ENCODE measurements around the gene PAPPA2. TPM values are rescaled to one million over a fixed set of nuclear protein-coding genes. Genes with fewer than 3 reads are reported as not detected.

The PAPPA2 gene
- total RNA-seq, 1 experiment from 2014 or later = 0.81 TPM

DNA sequence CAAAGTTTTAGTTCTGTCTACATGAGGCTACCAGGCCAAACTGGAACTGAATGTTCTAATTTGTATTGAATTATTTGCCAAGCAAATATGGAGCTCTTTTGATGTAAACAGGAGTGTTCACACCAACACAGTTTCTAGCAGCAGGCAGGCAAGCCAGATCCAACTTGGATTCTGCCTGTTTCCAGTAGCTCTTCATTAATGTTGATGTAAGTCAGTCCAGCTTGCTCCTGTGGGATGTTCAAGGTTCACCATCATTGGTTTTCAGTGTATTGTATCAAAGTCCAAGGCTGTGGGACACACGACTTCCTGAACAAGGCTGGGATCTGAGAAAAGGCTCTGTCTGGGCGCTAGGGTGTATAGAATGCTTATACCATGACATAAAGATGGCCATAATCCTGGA, 68.1 kb downstream of the PAPPA2 start:
- no peak overlapping the region for H3K4me2 ChIP-seq (ENCODE audit: insufficient read depth, insufficient read length, low read length)
- H3K27me3 Mint-ChIP-seq (ENCODE audit: low read depth) = no peaks in the 10 kb centered on the region; the same call in 1 of the 2 replicates
- no peak overlapping the region for H3T11ph ChIP-seq (ENCODE audit: low read length)
- H3K4me3 Mint-ChIP-seq = no peak overlapping the region
- no peak overlapping the region for H2BK12ac ChIP-seq (ENCODE audit: insufficient read length, low read depth, low read length)
- H3K36me3 Mint-ChIP-seq (ENCODE audit: insufficient read depth in 1 of 3, low read depth in 3 of 3) = no peaks in the 10 kb centered on the region
- H3K27ac Mint-ChIP-seq = no peak overlapping the region
- no peaks in the 10 kb centered on the region for H4K20me1 ChIP-seq (ENCODE audit: control insufficient read depth, insufficient read depth, insufficient read length)
- H3K4ac ChIP-seq (ENCODE audit: low read depth, low read length) = no peak overlapping the region
- H3K27ac ChIP-seq (ENCODE audit: insufficient read length, low read depth, low read length) = no peak overlapping the region
- no peak overlapping the region for H4K91ac ChIP-seq (ENCODE audit: insufficient read length, low read depth, low read length)
- no peaks in the 10 kb centered on the region for H3K27me3 ChIP-seq (ENCODE audit: insufficient read depth, low read length)
- H3K9ac ChIP-seq (ENCODE audit: extremely low read depth, insufficient read length, low read length) = no peak overlapping the region
- no peak for DNase-seq
- no peaks in the 10 kb centered on the region for H3K23me2 ChIP-seq (ENCODE audit: insufficient read length, low read depth, low read length, poor library complexity, severe bottlenecking)
- H2BK20ac ChIP-seq (ENCODE audit: low read depth, low read length, poor library complexity, severe bottlenecking) = no peak overlapping the region
- no peaks in the 10 kb centered on the region for H3K9me3 Mint-ChIP-seq
- H3K4me1 Mint-ChIP-seq = peaks cover 3 to 11% of the 10 kb centered on the region in 2 experiments; a peak in 3 of 4 replicates
- H3K9me3 ChIP-seq (ENCODE audit: control insufficient read depth, low read depth, low read length) = no peaks in the 10 kb centered on the region
- no peaks in the 10 kb centered on the region for H3K79me2 ChIP-seq (ENCODE audit: insufficient read depth, low read length)
- no peak overlapping the region for H3K18ac ChIP-seq (ENCODE audit: insufficient read length, low read depth, low read length)
- H2BK5ac ChIP-seq (ENCODE audit: insufficient read length, low read length) = no peak overlapping the region
- TF ChIP-seq, protein P1, sequence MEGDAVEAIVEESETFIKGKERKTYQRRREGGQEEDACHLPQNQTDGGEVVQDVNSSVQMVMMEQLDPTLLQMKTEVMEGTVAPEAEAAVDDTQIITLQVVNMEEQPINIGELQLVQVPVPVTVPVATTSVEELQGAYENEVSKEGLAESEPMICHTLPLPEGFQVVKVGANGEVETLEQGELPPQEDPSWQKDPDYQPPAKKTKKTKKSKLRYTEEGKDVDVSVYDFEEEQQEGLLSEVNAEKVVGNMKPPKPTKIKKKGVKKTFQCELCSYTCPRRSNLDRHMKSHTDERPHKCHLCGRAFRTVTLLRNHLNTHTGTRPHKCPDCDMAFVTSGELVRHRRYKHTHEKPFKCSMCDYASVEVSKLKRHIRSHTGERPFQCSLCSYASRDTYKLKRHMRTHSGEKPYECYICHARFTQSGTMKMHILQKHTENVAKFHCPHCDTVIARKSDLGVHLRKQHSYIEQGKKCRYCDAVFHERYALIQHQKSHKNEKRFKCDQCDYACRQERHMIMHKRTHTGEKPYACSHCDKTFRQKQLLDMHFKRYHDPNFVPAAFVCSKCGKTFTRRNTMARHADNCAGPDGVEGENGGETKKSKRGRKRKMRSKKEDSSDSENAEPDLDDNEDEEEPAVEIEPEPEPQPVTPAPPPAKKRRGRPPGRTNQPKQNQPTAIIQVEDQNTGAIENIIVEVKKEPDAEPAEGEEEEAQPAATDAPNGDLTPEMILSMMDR (conservative IDR thresholded peaks at IDR 0.05) = no peak
- H3K56ac ChIP-seq (ENCODE audit: insufficient read length, low read depth, low read length) = no peak overlapping the region
- H2BK15ac ChIP-seq (ENCODE audit: low read depth, low read length) = no peak overlapping the region
- no peak overlapping the region for H3K14ac ChIP-seq (ENCODE audit: insufficient read depth, low read length)
- H3K23ac ChIP-seq (ENCODE audit: insufficient read length, low read depth, low read length) = no peak overlapping the region
- no peak overlapping the region for H4K5ac ChIP-seq (ENCODE audit: insufficient read length, low read depth, low read length)
- H2AFZ ChIP-seq (ENCODE audit: low read length) = no peak overlapping the region
- H3K4me1 ChIP-seq (ENCODE audit: insufficient read depth, low read length) = no peaks in the 10 kb centered on the region
- no peak overlapping the region for H4K8ac ChIP-seq (replicated peaks; ENCODE audit: insufficient read length, low read depth, low read length)
- no peak overlapping the region for H2AK5ac ChIP-seq (ENCODE audit: insufficient read length, low read length)
- no CpG with 5 or more reads among the region's 2 CpGs for WGBS (ENCODE audit: extremely low coverage, insufficient read length, low lambda C conversion rate)
- H3K79me1 ChIP-seq (ENCODE audit: insufficient read depth, low read depth, low read length, poor library complexity, severe bottlenecking) = no peaks in the 10 kb centered on the region
- H2BK120ac ChIP-seq (ENCODE audit: low read depth, low read length, poor library complexity, severe bottlenecking) = no peak overlapping the region
